B cell (primary cell): ENCODE results near the gene RCAN1. TPM values are rescaled to one million over a fixed set of nuclear protein-coding genes. Genes with fewer than 3 reads are reported as not detected.

Experiments
- ATAC-seq: fragments of 200-7000 bp; cut with Tn5 transposase; one replicate; pipeline ENCODE4 v1.10.0; 2021; ENCODE audit warnings: low read depth, mild to moderate bottlenecking, moderate number of reproducible peaks, moderate library complexity
- CTCF ChIA-PET: fragments of 350-600 bp; sonication (Branson Sonifier 250); formaldehyde crosslinking; loops from one replicate; lab custom pipeline; 2021; ENCODE audit warnings: antibody characterized with exemption, inconsistent platforms; lab: Charles Lee
- POLR2A ChIA-PET: fragments of 350-600 bp; sonication (Branson Sonifier 250); formaldehyde crosslinking; loops from one replicate; lab custom pipeline; 2021; ENCODE audit warnings: antibody characterized with exemption; lab: Charles Lee
- DNase-seq: peaks from one replicate; pipeline ENCODE4 v3.0.0; 2013
- H2AFZ ChIP-seq: 2 replicates; pipeline ENCODE4 v1.6.1; 2012; ENCODE audit warnings: mild to moderate bottlenecking, low read depth, low read length; ENCODE audit not compliant: insufficient read depth, poor library complexity, severe bottlenecking
- H3K27ac ChIP-seq, 2 donors: 1 replicate in 1 of 2; 2 replicates in 1 of 2; pipeline ENCODE4 v1.5.1; 2012 to 2013; ENCODE audit warnings: low read length in 2 of 2, mild to moderate bottlenecking in 2 of 2, moderate library complexity in 1 of 2
- H3K27me3 ChIP-seq, 4 experiments: fragments of 200-600 bp in 1 of 4; sonication (generic) in 1 of 4; replicated peaks in 1 of 4; 1 replicate in 2 of 4; 2 replicates in 2 of 4; pipeline versions ENCODE4 v1.6.1 to v1.7.0; 2013 to 2016; ENCODE audit warnings: low read length in 3 of 4, mild to moderate bottlenecking in 2 of 4, mixed read lengths in 1 of 4, moderate library complexity in 1 of 4; ENCODE audit not compliant: insufficient read depth in 4 of 4, control insufficient read depth in 3 of 4; ENCODE audit errors: control extremely low read depth in 1 of 4
- H3K36me3 ChIP-seq, 2 experiments: replicated peaks in 1 of 2; 1 replicate in 1 of 2; 2 replicates in 1 of 2; pipeline versions ENCODE4 v1.6.1 to v1.7.1; 2013; ENCODE audit warnings: low read length in 1 of 2; ENCODE audit not compliant: insufficient read depth in 2 of 2, control insufficient read depth in 1 of 2; ENCODE audit errors: control extremely low read depth in 1 of 2, extremely low read depth in 1 of 2
- H3K4me1 ChIP-seq, 2 donors: fragments of 200-600 bp in 1 of 2; sonication (generic) in 1 of 2; 1 replicate in 1 of 2; 2 replicates in 1 of 2; pipeline versions ENCODE4 v1.5.1 to v1.6.1; 2013 to 2017; ENCODE audit warnings: low read length in 2 of 2; ENCODE audit not compliant: control insufficient read depth in 2 of 2, insufficient read depth in 2 of 2
- H3K4me2 ChIP-seq: replicated peaks from 2 replicates; pipeline ENCODE3; 2012; ENCODE audit warnings: mild to moderate bottlenecking, low read depth, low read length; ENCODE audit not compliant: poor library complexity, severe bottlenecking
- H3K4me3 ChIP-seq, 5 experiments: fragments of 200-600 bp in 1 of 5; sonication (generic) in 1 of 5; 1 replicate in 3 of 5; 2 replicates in 2 of 5; pipeline versions ENCODE4 v1.5.1 to v1.7.0; 2011 to 2016; ENCODE audit warnings: low read length in 4 of 5, mild to moderate bottlenecking in 4 of 5, low read depth in 2 of 5, control low read depth in 1 of 5, moderate library complexity in 1 of 5; ENCODE audit not compliant: insufficient read depth in 1 of 5; ENCODE audit errors: control extremely low read depth in 1 of 5, extremely low read depth in 1 of 5
- H3K79me2 ChIP-seq: fragments of 200-600 bp; sonication (generic); one replicate; pipeline ENCODE4 v1.6.0; 2016; ENCODE audit warnings: low read length; ENCODE audit not compliant: control insufficient read depth, insufficient read depth
- H3K9ac ChIP-seq: fragments of 200-600 bp; sonication (generic); 2 replicates; pipeline ENCODE4 v1.6.1; 2017; ENCODE audit warnings: mild to moderate bottlenecking, low read length, moderate library complexity
- H3K9me3 ChIP-seq, 3 donors: one replicate each; pipeline versions ENCODE4 v1.6.1 to v1.7.1; 2013; ENCODE audit warnings: low read length in 2 of 3; ENCODE audit not compliant: control insufficient read depth in 2 of 3, insufficient read depth in 1 of 3; ENCODE audit errors: control extremely low read depth in 1 of 3
- H4K20me1 ChIP-seq: 2 replicates; pipeline ENCODE4 v1.6.0; 2012; ENCODE audit warnings: mild to moderate bottlenecking, low read length; ENCODE audit not compliant: insufficient read depth, control insufficient read depth, poor library complexity, severe bottlenecking
- H3K27ac Mint-ChIP-seq: one replicate; pipeline ENCODE4 v1.8.0; 2021; ENCODE audit warnings: mixed read lengths
- H3K27me3 Mint-ChIP-seq: one replicate; pipeline ENCODE4 v1.8.0; 2021; ENCODE audit warnings: mixed read lengths
- H3K4me1 Mint-ChIP-seq: one replicate; pipeline ENCODE4 v1.8.0; 2021; ENCODE audit warnings: mixed read lengths
- H3K4me3 Mint-ChIP-seq: one replicate; pipeline ENCODE4 v1.8.0; 2021; ENCODE audit warnings: mixed read lengths
- H3K9me3 Mint-ChIP-seq: one replicate; pipeline ENCODE4 v1.8.0; 2022; ENCODE audit warnings: mixed read lengths; ENCODE audit not compliant: insufficient read depth
- CTCF ChIP-seq: fragments of 200-600 bp; IDR thresholded peaks from one replicate; pipeline ENCODE4 v1.8.0; 2022; ENCODE audit warnings: antibody characterized with exemption, mild to moderate bottlenecking
- EZH2 ChIP-seq: IDR thresholded peaks from 2 replicates; pipeline ENCODE4 v1.6.1; 2012; ENCODE audit warnings: borderline replicate concordance, low read depth, mild to moderate bottlenecking, moderate library complexity, low read length; ENCODE audit not compliant: insufficient read depth, poor library complexity, severe bottlenecking
- WGBS: methylation state at CpG from one replicate; pipeline ENCODE4 v1.1.5; 2013; ENCODE audit warnings: missing lambda C conversion rate; ENCODE audit not compliant: insufficient coverage; 5-methylcytosine and 5-hydroxymethylcytosine counted together
- intact Hi-C: fragments of 100-400 bp; cut with micrococcal nuclease; formaldehyde crosslinking; loops from one replicate; pipeline ENCODE4 v1.10.0; 2022
- polyA plus RNA-seq: library from polyadenylated mRNA; depleted of rRNA; stranded (reverse); fragments of >200 nt; gene quantifications from 2 replicates; pipeline ENCODE4 v1.2.3, GENCODE V29; 2012
- total RNA-seq, 2 donors: library from RNA; stranded (reverse); fragments of 120-200 nt in 1 of 2; gene quantifications; 1 replicate in 1 of 2; 2 replicates in 1 of 2; pipeline versions ENCODE4 v1.2.3 to v1.2.4, GENCODE V29; 2013 to 2022

Gene RCAN1
- total and polyA plus RNA-seq, 2 donors (not counting 1 experiment from before 2014, with no cell fraction given) = 0.97 to 4.4 TPM

GRCh38 chr21:34553151-34553952, 61.6 kb downstream of the RCAN1 start:
- no peak for DNase-seq
- H3K9me3 Mint-ChIP-seq = peaks cover 2% of the 10 kb centered on the region
- peaks cover 0 to 7% (median 3%) of the 10 kb centered on the region in 3 donors for H3K9me3 ChIP-seq
- no peaks in the 10 kb centered on the region for H3K79me2 ChIP-seq
- no peak overlapping the region for H3K4me3 Mint-ChIP-seq
- 76% methylated on average over 3 of the region's 9 CpGs for WGBS
- TF ChIP-seq EZH2 (no peak), CTCF (no peak)
- no peaks in the 10 kb centered on the region for H3K4me1 Mint-ChIP-seq
- ATAC-seq = no peak
- H3K27ac ChIP-seq = no peak overlapping the region
- intact Hi-C loops = no loop called here
- H3K4me2 ChIP-seq = no peak overlapping the region
- ChIA-PET POLR2A (no interaction called here), CTCF (interaction anchor here (1.7 kb wide), 1 partner anchor 50 kb away, joined by 5 read pairs; no protein-coding TSS in a partner anchor)
- no peak overlapping the region for H2AFZ ChIP-seq
- H3K27me3 ChIP-seq = no peaks in the 10 kb centered on the region
- H3K27ac Mint-ChIP-seq = no peak overlapping the region
- no peaks in the 10 kb centered on the region for H3K4me1 ChIP-seq
- no peaks in the 10 kb centered on the region for H3K27me3 Mint-ChIP-seq
- H3K36me3 ChIP-seq = no peaks in the 10 kb centered on the region
- no peak overlapping the region for H3K9ac ChIP-seq
- no peaks in the 10 kb centered on the region for H4K20me1 ChIP-seq
- H3K4me3 ChIP-seq = no peak overlapping the region

- 75% methylated on average over 2 of the region's 7 CpGs for WGBS
- ATAC-seq (no peak), DNase-seq (no peak)
- Histone ChIP-seq H3K9me3 (peaks cover 0 to 7% (median 3%) of the 10 kb centered on the region in 3 donors), H3K4me2 (no peak overlapping the region), H3K36me3 (no peaks in the 10 kb centered on the region), H3K4me1 (no peaks in the 10 kb centered on the region), H3K27me3 (no peaks in the 10 kb centered on the region), H4K20me1 (no peaks in the 10 kb centered on the region), H3K9ac (no peak overlapping the region), H3K27ac (no peak overlapping the region), H3K4me3 (no peak overlapping the region), H3K79me2 (no peaks in the 10 kb centered on the region), H2AFZ (no peak overlapping the region)
- POLR2A ChIA-PET = no interaction called here
- peaks cover 2% of the 10 kb centered on the region for H3K9me3 Mint-ChIP-seq
- no peaks in the 10 kb centered on the region for H3K27me3 Mint-ChIP-seq
- H3K4me3 Mint-ChIP-seq = no peak overlapping the region
- H3K27ac Mint-ChIP-seq = no peak overlapping the region
- intact Hi-C loops = no loop called here
- no peaks in the 10 kb centered on the region for H3K4me1 Mint-ChIP-seq
- TF ChIP-seq CTCF (no peak), EZH2 (no peak)
- CTCF ChIA-PET = interaction anchor here (0.7 to 1.7 kb wide), 2 partner anchors 17 to 51 kb away, joined by 3 to 5 read pairs; no protein-coding TSS in a partner anchor
These were observed 62.4 kb downstream of the RCAN1 start for GRCh38 chr21:34552360-34553098.
